HEK293T (cell line): ENCODE data around the gene CEP89.
"Not testable (repeated sequence)": the region's sequence is repeated elsewhere in the genome, so short reads cannot be mapped to it uniquely, and the experiment has no call there.

Experiments
- CTCF ChIA-PET: fragments of 350-600 bp; formaldehyde crosslinking; extraction: SDS; loops from one replicate; lab custom pipeline; 2021; ENCODE audit warnings: antibody characterized with exemption, inconsistent platforms; lab: Yijun Ruan, JAX
- POLR2A ChIA-PET: fragments of 350-600 bp; formaldehyde crosslinking; extraction: SDS; loops from one replicate; lab custom pipeline; 2020; ENCODE audit warnings: antibody characterized with exemption, inconsistent platforms; lab: Yijun Ruan, JAX
- DNase-seq: peaks from one replicate; pipeline ENCODE4 v3.0.0; 2012; ENCODE audit warnings: mixed read lengths; ENCODE audit errors: extremely low spot score
- ARNT ChIP-seq: fragments of 450-650 bp; IDR thresholded peaks from 2 replicates; pipeline ENCODE4 v1.6.1; 2017; ENCODE audit warnings: mild to moderate bottlenecking
- BHLHE40 ChIP-seq: fragments of 450-650 bp; IDR thresholded peaks from 2 replicates; pipeline ENCODE4 v1.6.1; 2016; ENCODE audit warnings: mild to moderate bottlenecking, moderate library complexity, borderline replicate concordance
- CTBP1 ChIP-seq: fragments of 450-650 bp; IDR thresholded peaks from 2 replicates; pipeline ENCODE4 v1.6.1; 2016; ENCODE audit warnings: borderline replicate concordance
- ELF4 ChIP-seq: fragments of 450-650 bp; IDR thresholded peaks from 2 replicates; pipeline ENCODE4 v1.6.1; 2017; ENCODE audit warnings: antibody characterized with exemption
- FOXA1 ChIP-seq: fragments of 450-650 bp; IDR thresholded peaks from 2 replicates; pipeline ENCODE4 v1.6.1; 2016; ENCODE audit warnings: mild to moderate bottlenecking
- FOXK2 ChIP-seq: fragments of 450-650 bp; IDR thresholded peaks from 2 replicates; pipeline ENCODE4 v1.6.1; 2016; ENCODE audit warnings: mild to moderate bottlenecking
- FOXM1 ChIP-seq: fragments of 450-650 bp; IDR thresholded peaks from 2 replicates; pipeline ENCODE4 v1.6.1; 2017; ENCODE audit warnings: mild to moderate bottlenecking, borderline replicate concordance
- HDGF ChIP-seq: fragments of 450-650 bp; IDR thresholded peaks from 2 replicates; pipeline ENCODE4 v1.6.1; 2017; ENCODE audit warnings: antibody characterized with exemption, borderline replicate concordance
- L3MBTL2 ChIP-seq: fragments of 450-650 bp; conservative IDR thresholded peaks from 2 replicates; pipeline ENCODE4 v1.6.1; 2016; ENCODE audit warnings: mild to moderate bottlenecking
- LEF1 ChIP-seq: fragments of 450-650 bp; IDR thresholded peaks from 2 replicates; pipeline ENCODE4 v1.6.1; 2017; ENCODE audit warnings: mild to moderate bottlenecking, borderline replicate concordance
- NFRKB ChIP-seq: fragments of 450-650 bp; IDR thresholded peaks from 2 replicates; pipeline ENCODE4 v1.6.1; 2016; ENCODE audit warnings: mild to moderate bottlenecking, moderate library complexity
- SP1 ChIP-seq: fragments of 450-650 bp; IDR thresholded peaks from 2 replicates; pipeline ENCODE4 v1.6.1; 2017
- SUZ12 ChIP-seq: fragments of 450-650 bp; IDR thresholded peaks from 2 replicates; pipeline ENCODE4 v1.6.1; 2016; ENCODE audit warnings: mild to moderate bottlenecking
- TARDBP ChIP-seq: fragments of 450-650 bp; IDR thresholded peaks from 2 replicates; pipeline ENCODE4 v1.6.1; 2016
- ZNF384 ChIP-seq: fragments of 450-650 bp; IDR thresholded peaks from 2 replicates; pipeline ENCODE4 v1.6.1; 2016
- TF ChIP-seq, protein P1 (sequence below): fragments of 450-650 bp; IDR thresholded peaks from 2 replicates; pipeline ENCODE4 v1.6.1; 2016

Gene CEP89

DNA sequence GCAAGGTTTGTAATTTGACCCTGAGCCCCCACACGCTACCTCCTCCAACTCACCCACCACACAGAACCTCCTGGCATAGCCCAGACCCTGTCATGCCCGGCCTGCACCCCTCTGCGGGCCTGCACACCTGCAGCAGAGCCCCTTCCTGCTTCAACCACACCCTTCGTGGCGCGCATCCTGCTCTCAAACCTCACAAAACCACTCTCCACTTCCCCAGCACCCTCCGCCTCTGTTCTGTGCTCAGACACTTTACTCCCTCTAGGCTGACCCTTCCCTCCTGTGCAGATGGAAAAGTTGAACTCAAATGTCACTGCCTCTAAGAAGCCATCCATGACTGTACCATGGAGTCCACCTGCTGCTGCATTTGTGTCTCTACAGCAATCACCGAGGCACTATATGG lies 28.8 kb upstream of the CEP89 start:
- ChIA-PET CTCF (no interaction called here), POLR2A (no interaction called here)
- no peak for TF ChIP-seq L3MBTL2
- no peak for TF ChIP-seq FOXA1
- TF ChIP-seq, protein P1, sequence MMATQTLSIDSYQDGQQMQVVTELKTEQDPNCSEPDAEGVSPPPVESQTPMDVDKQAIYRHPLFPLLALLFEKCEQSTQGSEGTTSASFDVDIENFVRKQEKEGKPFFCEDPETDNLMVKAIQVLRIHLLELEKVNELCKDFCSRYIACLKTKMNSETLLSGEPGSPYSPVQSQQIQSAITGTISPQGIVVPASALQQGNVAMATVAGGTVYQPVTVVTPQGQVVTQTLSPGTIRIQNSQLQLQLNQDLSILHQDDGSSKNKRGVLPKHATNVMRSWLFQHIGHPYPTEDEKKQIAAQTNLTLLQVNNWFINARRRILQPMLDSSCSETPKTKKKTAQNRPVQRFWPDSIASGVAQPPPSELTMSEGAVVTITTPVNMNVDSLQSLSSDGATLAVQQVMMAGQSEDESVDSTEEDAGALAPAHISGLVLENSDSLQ = no peak
- no peak for TF ChIP-seq BHLHE40
- TF ChIP-seq ARNT = no peak
- no peak for TF ChIP-seq ZNF384
- TF ChIP-seq LEF1 = no peak
- TF ChIP-seq NFRKB = no peak
- TF ChIP-seq CTBP1 = no peak
- no peak for TF ChIP-seq ELF4
- TF ChIP-seq SUZ12 = no peak
- no peak for TF ChIP-seq FOXM1
- TF ChIP-seq TARDBP = no peak
- no peak for TF ChIP-seq FOXK2
- no peak for TF ChIP-seq SP1

DNA sequence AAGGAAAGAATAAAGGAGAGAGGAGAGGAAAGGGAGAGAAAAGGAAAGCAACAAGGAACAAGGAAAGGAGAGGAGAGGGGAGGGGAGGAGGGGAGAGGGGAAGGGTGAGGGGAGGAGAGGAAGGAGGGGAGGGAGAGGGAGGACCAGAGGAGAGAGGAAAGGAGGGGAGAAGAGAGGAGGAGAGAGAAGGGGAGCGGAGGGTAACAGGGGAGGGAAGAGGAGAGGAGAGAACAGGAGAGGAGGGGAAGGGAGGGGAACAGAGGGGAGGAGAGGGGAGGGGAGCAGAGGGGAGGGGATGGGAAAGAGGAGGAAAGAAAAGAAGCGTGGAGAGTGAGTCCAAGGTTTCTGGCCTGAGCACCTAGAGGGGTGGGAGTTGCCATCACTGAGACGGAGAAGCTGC lies 27.0 kb upstream of the CEP89 start:
- TF ChIP-seq ELF4 (no peak), TARDBP (no peak), LEF1 (no peak), FOXK2 (no peak), L3MBTL2 (no peak), NFRKB (no peak), ARNT (no peak), SP1 (no peak), FOXA1 (no peak), CTBP1 (no peak)
- TF ChIP-seq, protein P1 = no peak
- CTCF ChIA-PET = no interaction called here
- DNase-seq = no peak
- POLR2A ChIA-PET = no interaction called here

More for the DNA sequence above, 28.8 kb upstream of the CEP89 start:
- no peak for DNase-seq

DNA sequence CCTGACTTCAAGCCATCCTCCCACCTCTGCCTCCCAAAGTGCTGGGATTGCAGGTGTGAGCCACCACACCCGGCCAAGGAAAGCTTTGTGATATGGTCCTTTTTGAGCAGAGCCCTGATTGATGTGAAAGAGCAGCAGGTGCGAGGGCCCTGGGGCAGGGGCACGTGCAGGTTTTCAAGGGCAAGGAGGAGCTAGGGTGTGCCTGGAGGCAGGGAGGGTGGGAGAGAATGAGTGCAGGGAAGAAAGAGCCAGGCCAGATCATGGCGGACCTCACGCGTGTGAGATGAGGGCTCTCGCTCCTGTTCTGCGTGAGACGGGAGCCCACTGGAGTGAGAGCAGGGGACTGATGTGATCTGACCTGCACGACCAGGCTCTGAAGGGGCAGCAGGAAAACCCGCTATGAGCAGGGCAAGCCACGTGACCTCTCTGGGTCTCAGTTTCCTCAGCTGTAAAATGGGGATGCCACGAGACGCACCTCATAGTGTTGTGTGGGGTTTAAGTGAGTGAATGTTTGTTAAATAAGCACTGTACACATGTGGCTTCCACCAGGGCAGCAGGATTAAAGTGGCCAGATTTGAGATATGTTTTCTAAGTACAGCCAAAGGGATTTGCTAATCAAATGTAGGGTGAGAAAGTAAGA lies 26.1 kb upstream of the CEP89 start:
- ChIA-PET POLR2A (no interaction called here), CTCF (no interaction called here)
- TF ChIP-seq ELF4 (no peak), FOXK2 (no peak), CTBP1 (no peak), FOXA1 (no peak), ARNT (no peak), SUZ12 (no peak), NFRKB (no peak), BHLHE40 (no peak), ZNF384 (no peak), TARDBP (no peak), SP1 (no peak), LEF1 (no peak)
- TF ChIP-seq, protein P1 = no peak
- DNase-seq = no peak

DNA sequence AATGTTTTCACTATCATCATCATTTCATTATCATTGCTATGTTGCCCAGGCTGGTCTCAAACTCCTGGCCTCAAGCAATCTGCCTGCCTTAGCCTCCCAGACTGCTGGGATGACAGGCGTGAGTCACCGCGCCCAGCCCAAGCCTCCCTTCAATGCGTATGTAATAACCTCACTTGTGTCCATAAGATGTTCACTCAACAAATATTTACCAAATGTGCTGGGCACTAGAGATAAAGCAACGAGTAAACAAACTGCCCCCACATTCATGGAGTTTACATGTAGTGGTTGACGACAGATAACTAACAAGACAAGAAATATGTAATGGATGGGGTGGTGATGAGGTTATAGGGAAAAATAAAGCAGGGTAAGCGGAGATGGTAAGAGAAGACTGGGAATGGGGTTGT lies 25.3 kb upstream of the CEP89 start:
- DNase-seq, CTCF ChIA-PET, POLR2A ChIA-PET: not testable (repeated sequence)

DNA sequence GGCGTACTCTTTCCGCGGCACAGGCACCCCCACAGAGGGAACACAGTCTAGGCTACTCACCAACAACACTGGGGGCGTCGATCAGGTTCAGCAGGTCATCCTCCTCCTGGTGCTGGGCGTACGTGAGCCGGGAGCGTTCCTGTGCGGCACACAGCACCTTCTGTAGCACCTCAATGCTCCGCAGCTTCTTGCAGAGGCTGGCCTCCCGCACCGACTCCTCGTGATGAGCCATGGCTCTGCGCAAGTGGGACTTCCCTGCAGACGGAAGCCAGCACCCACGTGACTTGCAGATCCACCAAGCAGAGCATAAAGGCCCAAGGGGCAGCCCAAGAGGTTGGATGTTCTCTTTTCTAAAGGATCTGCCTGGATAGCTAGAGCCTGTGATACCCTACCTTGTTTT lies 24.2 kb upstream of the CEP89 start:
- POLR2A ChIA-PET, DNase-seq, CTCF ChIA-PET: not testable (repeated sequence)

DNA sequence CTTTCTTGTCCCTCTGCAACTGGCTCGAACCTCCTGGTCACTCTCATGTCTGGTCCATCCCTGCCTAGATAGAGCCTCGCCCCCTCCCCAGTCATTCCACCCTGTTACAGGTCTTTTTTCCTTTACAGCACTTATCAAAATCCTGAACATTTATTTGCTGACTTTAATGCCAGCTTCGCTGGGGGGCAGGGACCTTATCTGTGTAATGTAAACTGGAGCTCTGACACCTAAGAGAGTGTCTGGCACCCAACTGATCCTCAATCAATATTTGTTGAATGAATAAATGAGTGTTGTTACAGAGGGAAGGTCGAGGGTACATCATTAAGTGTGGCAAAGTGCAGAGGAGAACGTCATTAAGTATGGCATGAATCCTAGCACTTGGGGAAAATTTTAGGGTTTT lies 17.0 kb upstream of the CEP89 start:
- DNase-seq = no peak
- TF ChIP-seq FOXK2 = no peak
- TF ChIP-seq L3MBTL2 = no peak
- no peak for TF ChIP-seq ELF4
- no peak for TF ChIP-seq BHLHE40
- TF ChIP-seq SP1 = no peak
- no peak for TF ChIP-seq FOXM1
- TF ChIP-seq, protein P1 = no peak
- TF ChIP-seq FOXA1 = no peak
- no peak for TF ChIP-seq ARNT
- no peak for TF ChIP-seq CTBP1
- TF ChIP-seq HDGF = no peak
- TF ChIP-seq NFRKB = no peak
- TF ChIP-seq SUZ12 = no peak
- no peak for TF ChIP-seq TARDBP
- no peak for TF ChIP-seq LEF1
- TF ChIP-seq ZNF384 = no peak
- CTCF ChIA-PET = no interaction called here
- POLR2A ChIA-PET = no interaction called here

DNA sequence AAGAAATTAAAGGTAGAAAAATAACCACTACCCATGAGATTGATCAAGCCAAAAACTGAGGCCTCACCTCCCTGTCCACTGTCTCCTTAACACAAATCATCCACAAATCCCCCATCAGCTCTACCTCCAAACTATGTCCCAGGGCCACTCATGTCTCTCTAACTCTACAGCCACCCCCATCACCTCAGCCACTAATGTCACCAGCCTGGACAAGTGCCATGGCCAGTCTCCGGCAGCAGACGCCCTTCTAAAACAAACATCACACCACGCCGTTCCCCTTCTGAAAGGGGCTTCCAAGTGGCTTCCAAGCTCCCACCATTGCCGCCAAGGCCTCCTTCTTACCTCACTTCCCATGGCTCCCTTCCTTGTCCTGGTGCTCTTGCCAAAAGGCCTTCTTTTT lies 16.5 kb upstream of the CEP89 start:
- DNase-seq, POLR2A ChIA-PET: not testable (repeated sequence)
- CTCF ChIA-PET = interaction anchor here (0.7 kb wide), 1 partner anchor 208 kb away, joined by 4 read pairs; no protein-coding TSS in a partner anchor

DNA sequence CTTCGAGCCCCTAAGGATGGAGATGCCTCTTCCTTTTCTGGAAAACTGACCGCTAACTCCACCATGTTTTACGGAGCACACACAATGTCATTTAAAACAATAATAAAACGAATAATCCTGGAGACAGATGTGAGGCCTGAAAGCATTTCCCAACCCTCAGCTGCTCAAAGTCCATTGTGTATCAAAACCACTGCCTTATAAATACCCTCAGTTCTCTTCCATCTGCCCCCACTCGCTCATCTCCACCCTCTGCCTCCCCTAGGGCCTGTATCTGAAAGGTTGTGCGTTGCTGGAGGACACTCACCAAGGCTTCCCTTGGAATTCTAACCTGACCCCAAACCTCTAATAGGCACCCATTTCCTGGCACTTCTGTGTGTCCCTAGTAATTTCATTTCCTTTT lies 10.7 kb upstream of the CEP89 start:
- POLR2A ChIA-PET, CTCF ChIA-PET, DNase-seq: not testable (repeated sequence)

DNA sequence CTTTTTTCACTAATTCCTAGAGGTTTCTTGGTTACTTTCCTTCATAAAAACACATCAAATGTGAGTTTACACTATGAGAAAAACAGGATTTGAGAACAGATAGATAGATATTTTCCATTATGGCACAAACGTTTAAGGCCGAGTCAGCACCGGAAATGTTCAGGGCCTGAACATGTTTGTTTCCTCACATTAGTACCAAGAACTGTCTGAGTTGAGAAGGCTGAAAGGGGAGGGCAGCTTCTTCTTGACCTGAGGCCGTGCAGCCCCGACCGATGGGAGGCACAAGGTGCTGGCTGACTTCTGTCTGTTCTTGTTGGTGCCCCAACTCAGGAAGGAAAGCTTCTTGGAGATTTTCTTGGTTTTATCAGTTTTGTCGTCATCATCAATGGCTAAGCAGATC lies 8.0 kb upstream of the CEP89 start:
- DNase-seq, POLR2A ChIA-PET, CTCF ChIA-PET: not testable (repeated sequence)

DNA sequence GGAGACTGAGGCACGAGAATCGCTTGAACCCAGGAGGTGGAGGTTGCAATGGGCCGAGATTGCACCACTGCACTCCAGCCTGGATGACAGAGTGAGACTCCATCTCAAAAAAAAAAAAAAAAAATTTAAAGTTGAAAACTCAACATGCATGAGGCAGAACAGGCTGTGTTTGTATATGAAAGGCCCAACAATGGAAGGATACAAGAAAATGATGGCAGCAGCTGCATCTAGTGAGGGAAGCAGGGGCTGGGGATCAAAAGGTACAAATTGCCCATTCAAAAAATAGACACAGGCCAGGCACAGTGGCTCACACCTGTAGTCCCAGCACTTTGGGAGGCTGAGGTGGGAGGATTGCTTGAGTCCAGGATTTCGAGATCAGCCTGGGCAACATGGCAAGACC lies 6.1 kb upstream of the CEP89 start:
- POLR2A ChIA-PET, DNase-seq: not testable (repeated sequence)
- CTCF ChIA-PET = interaction anchor here (0.5 kb wide), 1 partner anchor 288 kb away, joined by 5 read pairs; no protein-coding TSS in a partner anchor
